Brain microvascular endothelial cell (primary cell): ENCODE measurements around the gene KLHL29.

Experiments used
- DNase-seq: peaks from one replicate; pipeline ENCODE4 v3.0.0-alpha.2; 2020
- H3K27ac ChIP-seq: fragments of 250-450 bp; sonication (Bioruptor Pico); 2 replicates; pipeline ENCODE4 v1.5.1; 2020; ENCODE audit warnings: mild to moderate bottlenecking, moderate library complexity
- H3K27me3 ChIP-seq: fragments of 250-450 bp; sonication (Bioruptor Pico); replicated peaks from 2 replicates; pipeline ENCODE4 v1.5.1; 2020; ENCODE audit warnings: mild to moderate bottlenecking
- H3K36me3 ChIP-seq: fragments of 250-450 bp; sonication (Bioruptor Pico); replicated peaks from 2 replicates; pipeline ENCODE4 v1.5.1; 2020; ENCODE audit warnings: mild to moderate bottlenecking
- H3K4me3 ChIP-seq: 2 replicates; pipeline ENCODE4 v1.5.1; 2011; ENCODE audit warnings: low read depth, mild to moderate bottlenecking, control low read depth, low read length, moderate library complexity
- in situ Hi-C: cut with HindIII; loops from 2 replicates; pipeline ENCODE4 v1.10.0; 2017; ENCODE audit warnings: low sequenced_read_pairs, low pct_ligation_motif_present
- TF ChIP-seq, protein P1 (sequence below): IDR thresholded peaks from 2 replicates; pipeline ENCODE4 v1.5.1; 2011; ENCODE audit warnings: low read depth, mild to moderate bottlenecking, moderate library complexity, low read length, control low read depth, inconsistent platforms; ENCODE audit errors: missing control alignments

KLHL29 gene

DNA sequence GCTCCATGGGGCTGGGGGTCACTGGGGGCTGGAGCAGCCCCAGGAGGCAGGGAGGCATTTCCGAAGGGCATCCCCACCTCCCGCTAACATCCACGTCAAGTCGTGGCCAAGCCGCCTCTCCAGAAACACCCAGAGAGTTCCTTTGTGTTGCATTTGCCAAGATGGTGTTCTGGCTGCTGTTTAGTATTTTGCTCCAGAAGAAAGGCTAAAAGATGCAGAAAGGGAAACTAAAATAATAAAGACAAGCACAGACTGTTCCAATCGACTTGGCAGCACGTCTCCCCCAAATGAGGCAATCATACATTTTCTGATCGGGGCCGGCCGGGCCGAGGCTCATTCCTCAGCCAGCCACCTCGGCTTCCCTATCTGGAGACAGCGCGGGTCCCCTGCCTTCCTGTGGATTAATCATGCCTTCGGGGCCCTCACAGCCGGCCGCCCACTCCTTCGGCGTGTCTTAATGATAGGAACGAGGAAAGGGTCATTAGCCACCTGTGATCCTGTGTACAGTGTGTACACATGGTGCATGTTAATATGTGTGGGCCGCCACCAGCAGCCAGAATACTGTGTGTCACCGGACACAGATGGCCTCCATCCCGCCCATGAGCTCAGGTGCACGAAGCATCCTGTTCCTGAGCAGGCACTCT lies 169.2 kb downstream of the KLHL29 start:
- no peak for DNase-seq
- no peaks in the 10 kb centered on the region for H3K27me3 ChIP-seq
- no peaks in the 10 kb centered on the region for H3K36me3 ChIP-seq
- no peak overlapping the region for H3K27ac ChIP-seq
- H3K4me3 ChIP-seq = no peak overlapping the region
- in situ Hi-C loops = no loop called here
- TF ChIP-seq, protein P1, sequence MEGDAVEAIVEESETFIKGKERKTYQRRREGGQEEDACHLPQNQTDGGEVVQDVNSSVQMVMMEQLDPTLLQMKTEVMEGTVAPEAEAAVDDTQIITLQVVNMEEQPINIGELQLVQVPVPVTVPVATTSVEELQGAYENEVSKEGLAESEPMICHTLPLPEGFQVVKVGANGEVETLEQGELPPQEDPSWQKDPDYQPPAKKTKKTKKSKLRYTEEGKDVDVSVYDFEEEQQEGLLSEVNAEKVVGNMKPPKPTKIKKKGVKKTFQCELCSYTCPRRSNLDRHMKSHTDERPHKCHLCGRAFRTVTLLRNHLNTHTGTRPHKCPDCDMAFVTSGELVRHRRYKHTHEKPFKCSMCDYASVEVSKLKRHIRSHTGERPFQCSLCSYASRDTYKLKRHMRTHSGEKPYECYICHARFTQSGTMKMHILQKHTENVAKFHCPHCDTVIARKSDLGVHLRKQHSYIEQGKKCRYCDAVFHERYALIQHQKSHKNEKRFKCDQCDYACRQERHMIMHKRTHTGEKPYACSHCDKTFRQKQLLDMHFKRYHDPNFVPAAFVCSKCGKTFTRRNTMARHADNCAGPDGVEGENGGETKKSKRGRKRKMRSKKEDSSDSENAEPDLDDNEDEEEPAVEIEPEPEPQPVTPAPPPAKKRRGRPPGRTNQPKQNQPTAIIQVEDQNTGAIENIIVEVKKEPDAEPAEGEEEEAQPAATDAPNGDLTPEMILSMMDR = no peak

DNA sequence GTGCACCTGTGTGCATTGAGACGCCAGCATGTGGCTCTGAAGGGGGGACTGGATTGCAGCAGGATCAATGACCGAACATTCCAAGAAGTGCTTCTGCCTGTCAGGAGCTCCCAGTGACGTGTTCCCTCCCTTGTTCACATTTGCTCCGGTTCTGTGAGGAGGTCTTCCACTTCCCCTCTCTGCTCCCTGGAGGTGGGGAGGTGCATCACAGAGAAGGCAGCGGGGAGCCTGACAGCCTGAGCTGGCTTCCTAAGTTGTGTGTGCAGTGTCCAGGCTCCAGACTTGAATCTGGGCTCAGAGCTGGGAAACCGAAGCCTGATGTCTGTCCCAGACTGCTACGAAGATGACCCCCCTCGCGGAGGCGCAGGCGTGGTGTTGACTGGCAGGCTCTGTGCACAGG lies 171.0 kb downstream of the KLHL29 start:
- DNase-seq = no peak

DNA sequence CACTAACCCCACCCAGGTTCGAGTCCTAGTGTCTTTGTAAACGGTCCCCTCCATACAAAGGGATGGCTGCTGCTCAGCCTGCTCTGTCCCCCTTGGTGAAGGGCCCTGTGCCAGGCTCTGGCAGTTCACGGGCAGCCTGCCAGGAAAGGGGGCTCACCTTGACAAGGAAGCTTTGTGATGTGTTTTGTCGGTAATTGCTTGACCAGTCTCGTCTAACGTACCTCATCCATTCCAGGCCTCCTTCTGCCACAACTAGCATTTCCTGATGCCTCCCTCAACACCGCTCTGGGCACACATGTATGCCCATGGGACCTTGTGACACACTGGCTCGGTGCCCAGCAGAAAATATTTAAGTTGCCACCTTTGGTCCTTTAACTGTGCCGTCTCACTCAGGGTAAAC lies 171.9 kb downstream of the KLHL29 start:
- DNase-seq = no peak
- Histone ChIP-seq H3K36me3 (no peaks in the 10 kb centered on the region), H3K4me3 (no peak overlapping the region), H3K27me3 (no peaks in the 10 kb centered on the region), H3K27ac (no peak overlapping the region)
- in situ Hi-C loops = no loop called here
- TF ChIP-seq, protein P1 = no peak

More for the DNA sequence above, 171.0 kb downstream of the KLHL29 start:
- Histone ChIP-seq H3K36me3 (no peaks in the 10 kb centered on the region), H3K27me3 (no peaks in the 10 kb centered on the region), H3K4me3 (no peak overlapping the region), H3K27ac (no peak overlapping the region)
- in situ Hi-C loops = no loop called here
- TF ChIP-seq, protein P1 = no peak

DNA sequence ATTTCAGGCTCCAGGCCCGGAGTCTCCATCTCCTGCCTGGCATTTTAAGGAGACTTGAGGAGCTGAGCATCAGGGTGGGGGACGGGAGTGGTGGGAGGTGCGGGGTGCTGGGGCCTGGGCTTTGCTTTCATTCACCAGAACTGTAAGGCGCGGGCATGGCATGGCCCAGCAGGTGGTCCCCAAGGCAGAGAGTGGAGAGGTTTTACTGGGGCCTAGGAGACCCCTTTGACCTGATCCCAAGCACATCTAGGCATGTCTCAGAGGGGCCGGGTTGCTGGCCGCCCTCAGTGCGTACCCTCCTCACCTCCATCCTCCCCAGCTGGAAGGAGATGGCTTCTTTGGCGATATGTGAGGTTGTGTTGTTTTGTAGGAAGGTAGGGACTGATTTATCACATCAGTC lies 172.5 kb downstream of the KLHL29 start:
- no peak for DNase-seq
- Histone ChIP-seq H3K36me3 (no peaks in the 10 kb centered on the region), H3K27me3 (no peaks in the 10 kb centered on the region), H3K27ac (no peak overlapping the region), H3K4me3 (no peak overlapping the region)
- TF ChIP-seq, protein P1 = no peak
- in situ Hi-C loops = no loop called here

DNA sequence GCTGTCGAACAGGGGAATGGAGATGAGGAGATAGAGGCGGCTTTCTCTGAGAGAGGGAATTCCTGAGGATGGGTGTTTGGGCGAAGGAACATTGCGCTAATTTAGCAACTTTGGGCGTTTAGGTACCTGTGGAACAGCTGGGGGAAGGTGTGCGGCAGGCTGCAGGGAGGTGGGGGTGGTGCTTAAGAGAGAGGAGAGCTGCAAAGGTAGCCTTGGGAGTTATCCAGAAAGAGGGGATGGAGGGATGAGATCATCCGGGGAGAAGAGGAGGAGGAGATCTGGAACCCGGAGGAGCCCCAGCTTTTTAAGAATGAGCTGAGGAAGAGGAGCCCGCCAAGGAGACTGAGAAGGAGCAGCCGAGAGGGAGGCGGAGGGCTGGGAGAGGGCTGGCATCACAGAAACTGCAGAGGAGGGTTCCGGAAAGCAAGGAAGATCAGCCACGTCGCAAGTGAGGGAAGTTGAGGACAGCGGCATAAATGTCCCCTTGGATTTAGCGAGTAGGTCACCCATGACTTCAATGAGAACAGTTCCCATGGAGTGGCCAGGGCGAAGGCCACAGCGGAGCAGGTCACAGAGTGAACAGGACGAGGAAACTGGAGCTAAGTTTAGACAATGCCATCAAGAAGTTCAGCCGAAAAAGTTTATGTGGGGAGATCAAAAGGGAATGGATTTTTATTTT lies 174.7 kb downstream of the KLHL29 start:
- no peak overlapping the region for H3K27ac ChIP-seq
- H3K27me3 ChIP-seq = no peaks in the 10 kb centered on the region
- TF ChIP-seq, protein P1 = no peak
- no peak for DNase-seq
- in situ Hi-C loops = no loop called here
- no peak overlapping the region for H3K4me3 ChIP-seq
- no peaks in the 10 kb centered on the region for H3K36me3 ChIP-seq
